B cell (primary cell): ENCODE results near the gene ITGAV. TPM values are rescaled to one million over a fixed set of nuclear protein-coding genes. Genes with fewer than 3 reads are reported as not detected.

ENCODE experiments used
- ATAC-seq: fragments of 200-7000 bp; cut with Tn5 transposase; one replicate; pipeline ENCODE4 v1.10.0; 2021; ENCODE audit warnings: low read depth, mild to moderate bottlenecking, moderate number of reproducible peaks, moderate library complexity
- CTCF ChIA-PET: fragments of 350-600 bp; sonication (Branson Sonifier 250); formaldehyde crosslinking; loops from one replicate; lab custom pipeline; 2021; ENCODE audit warnings: antibody characterized with exemption, inconsistent platforms; lab: Charles Lee
- POLR2A ChIA-PET: fragments of 350-600 bp; sonication (Branson Sonifier 250); formaldehyde crosslinking; loops from one replicate; lab custom pipeline; 2021; ENCODE audit warnings: antibody characterized with exemption; lab: Charles Lee
- DNase-seq: peaks from one replicate; pipeline ENCODE4 v3.0.0; 2013
- H2AFZ ChIP-seq: 2 replicates; pipeline ENCODE4 v1.6.1; 2012; ENCODE audit warnings: mild to moderate bottlenecking, low read depth, low read length; ENCODE audit not compliant: insufficient read depth, poor library complexity, severe bottlenecking
- H3K27ac ChIP-seq, 2 donors: 1 replicate in 1 of 2; 2 replicates in 1 of 2; pipeline ENCODE4 v1.5.1; 2012 to 2013; ENCODE audit warnings: low read length in 2 of 2, mild to moderate bottlenecking in 2 of 2, moderate library complexity in 1 of 2
- H3K27me3 ChIP-seq, 4 experiments: fragments of 200-600 bp in 1 of 4; sonication (generic) in 1 of 4; replicated peaks in 1 of 4; 1 replicate in 2 of 4; 2 replicates in 2 of 4; pipeline versions ENCODE4 v1.6.1 to v1.7.0; 2013 to 2016; ENCODE audit warnings: low read length in 3 of 4, mild to moderate bottlenecking in 2 of 4, mixed read lengths in 1 of 4, moderate library complexity in 1 of 4; ENCODE audit not compliant: insufficient read depth in 4 of 4, control insufficient read depth in 3 of 4; ENCODE audit errors: control extremely low read depth in 1 of 4
- H3K36me3 ChIP-seq, 2 experiments: replicated peaks in 1 of 2; 1 replicate in 1 of 2; 2 replicates in 1 of 2; pipeline versions ENCODE4 v1.6.1 to v1.7.1; 2013; ENCODE audit warnings: low read length in 1 of 2; ENCODE audit not compliant: insufficient read depth in 2 of 2, control insufficient read depth in 1 of 2; ENCODE audit errors: control extremely low read depth in 1 of 2, extremely low read depth in 1 of 2
- H3K4me1 ChIP-seq, 2 donors: fragments of 200-600 bp in 1 of 2; sonication (generic) in 1 of 2; 1 replicate in 1 of 2; 2 replicates in 1 of 2; pipeline versions ENCODE4 v1.5.1 to v1.6.1; 2013 to 2017; ENCODE audit warnings: low read length in 2 of 2; ENCODE audit not compliant: control insufficient read depth in 2 of 2, insufficient read depth in 2 of 2
- H3K4me2 ChIP-seq: replicated peaks from 2 replicates; pipeline ENCODE3; 2012; ENCODE audit warnings: mild to moderate bottlenecking, low read depth, low read length; ENCODE audit not compliant: poor library complexity, severe bottlenecking
- H3K4me3 ChIP-seq, 5 experiments: fragments of 200-600 bp in 1 of 5; sonication (generic) in 1 of 5; 1 replicate in 3 of 5; 2 replicates in 2 of 5; pipeline versions ENCODE4 v1.5.1 to v1.7.0; 2011 to 2016; ENCODE audit warnings: low read length in 4 of 5, mild to moderate bottlenecking in 4 of 5, low read depth in 2 of 5, control low read depth in 1 of 5, moderate library complexity in 1 of 5; ENCODE audit not compliant: insufficient read depth in 1 of 5; ENCODE audit errors: control extremely low read depth in 1 of 5, extremely low read depth in 1 of 5
- H3K79me2 ChIP-seq: fragments of 200-600 bp; sonication (generic); one replicate; pipeline ENCODE4 v1.6.0; 2016; ENCODE audit warnings: low read length; ENCODE audit not compliant: control insufficient read depth, insufficient read depth
- H3K9ac ChIP-seq: fragments of 200-600 bp; sonication (generic); 2 replicates; pipeline ENCODE4 v1.6.1; 2017; ENCODE audit warnings: mild to moderate bottlenecking, low read length, moderate library complexity
- H3K9me3 ChIP-seq, 3 donors: one replicate each; pipeline versions ENCODE4 v1.6.1 to v1.7.1; 2013; ENCODE audit warnings: low read length in 2 of 3; ENCODE audit not compliant: control insufficient read depth in 2 of 3, insufficient read depth in 1 of 3; ENCODE audit errors: control extremely low read depth in 1 of 3
- H4K20me1 ChIP-seq: 2 replicates; pipeline ENCODE4 v1.6.0; 2012; ENCODE audit warnings: mild to moderate bottlenecking, low read length; ENCODE audit not compliant: insufficient read depth, control insufficient read depth, poor library complexity, severe bottlenecking
- H3K27ac Mint-ChIP-seq: one replicate; pipeline ENCODE4 v1.8.0; 2021; ENCODE audit warnings: mixed read lengths
- H3K27me3 Mint-ChIP-seq: one replicate; pipeline ENCODE4 v1.8.0; 2021; ENCODE audit warnings: mixed read lengths
- H3K4me1 Mint-ChIP-seq: one replicate; pipeline ENCODE4 v1.8.0; 2021; ENCODE audit warnings: mixed read lengths
- H3K4me3 Mint-ChIP-seq: one replicate; pipeline ENCODE4 v1.8.0; 2021; ENCODE audit warnings: mixed read lengths
- H3K9me3 Mint-ChIP-seq: one replicate; pipeline ENCODE4 v1.8.0; 2022; ENCODE audit warnings: mixed read lengths; ENCODE audit not compliant: insufficient read depth
- EZH2 ChIP-seq: IDR thresholded peaks from 2 replicates; pipeline ENCODE4 v1.6.1; 2012; ENCODE audit warnings: borderline replicate concordance, low read depth, mild to moderate bottlenecking, moderate library complexity, low read length; ENCODE audit not compliant: insufficient read depth, poor library complexity, severe bottlenecking
- WGBS: methylation state at CpG from one replicate; pipeline ENCODE4 v1.1.5; 2013; ENCODE audit warnings: missing lambda C conversion rate; ENCODE audit not compliant: insufficient coverage; 5-methylcytosine and 5-hydroxymethylcytosine counted together
- intact Hi-C: fragments of 100-400 bp; cut with micrococcal nuclease; formaldehyde crosslinking; loops from one replicate; pipeline ENCODE4 v1.10.0; 2022
- polyA plus RNA-seq: library from polyadenylated mRNA; depleted of rRNA; stranded (reverse); fragments of >200 nt; gene quantifications from 2 replicates; pipeline ENCODE4 v1.2.3, GENCODE V29; 2012
- total RNA-seq, 2 donors: library from RNA; stranded (reverse); fragments of 120-200 nt in 1 of 2; gene quantifications; 1 replicate in 1 of 2; 2 replicates in 1 of 2; pipeline versions ENCODE4 v1.2.3 to v1.2.4, GENCODE V29; 2013 to 2022
- TF ChIP-seq, protein P1 (sequence below): fragments of 200-600 bp; IDR thresholded peaks from one replicate; pipeline ENCODE4 v1.8.0; 2022; ENCODE audit warnings: antibody characterized with exemption, mild to moderate bottlenecking

The ITGAV gene
- total and polyA plus RNA-seq, 2 donors (not counting 1 experiment from before 2014, with no cell fraction given), result 0.58 to 3.6 TPM

DNA sequence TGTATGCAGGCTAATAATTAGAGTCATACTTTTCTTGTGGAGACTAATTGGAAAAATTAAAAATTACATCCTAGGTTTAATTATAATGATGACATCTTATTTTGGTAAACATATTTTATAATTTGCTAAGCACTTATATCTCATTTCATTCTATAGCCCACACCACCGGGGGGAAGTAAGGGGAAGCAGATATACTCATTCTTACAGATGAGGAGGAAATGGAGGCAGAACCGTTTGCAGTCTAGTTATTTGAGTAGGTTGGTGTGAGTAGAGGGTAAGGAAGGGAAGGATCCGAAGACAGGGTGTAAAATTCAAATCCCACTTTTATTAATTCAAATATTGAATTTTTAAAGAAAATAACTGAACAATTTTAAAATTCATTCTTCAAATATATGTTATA, 3.7 kb downstream of the ITGAV start:
- WGBS, result no CpG with 5 or more reads among the region's 3 CpGs
- H3K36me3 ChIP-seq, result no peaks in the 10 kb centered on the region
- no peak overlapping the region for H3K4me3 Mint-ChIP-seq
- TF ChIP-seq EZH2, result no peak
- TF ChIP-seq, protein P1, sequence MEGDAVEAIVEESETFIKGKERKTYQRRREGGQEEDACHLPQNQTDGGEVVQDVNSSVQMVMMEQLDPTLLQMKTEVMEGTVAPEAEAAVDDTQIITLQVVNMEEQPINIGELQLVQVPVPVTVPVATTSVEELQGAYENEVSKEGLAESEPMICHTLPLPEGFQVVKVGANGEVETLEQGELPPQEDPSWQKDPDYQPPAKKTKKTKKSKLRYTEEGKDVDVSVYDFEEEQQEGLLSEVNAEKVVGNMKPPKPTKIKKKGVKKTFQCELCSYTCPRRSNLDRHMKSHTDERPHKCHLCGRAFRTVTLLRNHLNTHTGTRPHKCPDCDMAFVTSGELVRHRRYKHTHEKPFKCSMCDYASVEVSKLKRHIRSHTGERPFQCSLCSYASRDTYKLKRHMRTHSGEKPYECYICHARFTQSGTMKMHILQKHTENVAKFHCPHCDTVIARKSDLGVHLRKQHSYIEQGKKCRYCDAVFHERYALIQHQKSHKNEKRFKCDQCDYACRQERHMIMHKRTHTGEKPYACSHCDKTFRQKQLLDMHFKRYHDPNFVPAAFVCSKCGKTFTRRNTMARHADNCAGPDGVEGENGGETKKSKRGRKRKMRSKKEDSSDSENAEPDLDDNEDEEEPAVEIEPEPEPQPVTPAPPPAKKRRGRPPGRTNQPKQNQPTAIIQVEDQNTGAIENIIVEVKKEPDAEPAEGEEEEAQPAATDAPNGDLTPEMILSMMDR, result no peak
- H3K4me1 ChIP-seq, result peaks cover 17% of the 10 kb centered on the region in 2 donors
- peaks cover 20% of the 10 kb centered on the region for H3K4me1 Mint-ChIP-seq
- POLR2A ChIA-PET, result no interaction called here
- DNase-seq, result no peak
- no peak overlapping the region for H2AFZ ChIP-seq
- no peaks in the 10 kb centered on the region for H3K9me3 ChIP-seq
- H3K27me3 ChIP-seq, result no peaks in the 10 kb centered on the region
- CTCF ChIA-PET, result no interaction called here
- H3K27ac ChIP-seq, result no peak overlapping the region
- H3K9ac ChIP-seq, result no peak overlapping the region
- H3K4me2 ChIP-seq, result no peak overlapping the region
- no peaks in the 10 kb centered on the region for H4K20me1 ChIP-seq
- no peak overlapping the region for H3K4me3 ChIP-seq
- ATAC-seq, result no peak
- no peaks in the 10 kb centered on the region for H3K9me3 Mint-ChIP-seq
- no peaks in the 10 kb centered on the region for H3K79me2 ChIP-seq
- H3K27me3 Mint-ChIP-seq, result no peaks in the 10 kb centered on the region
- H3K27ac Mint-ChIP-seq, result no peak overlapping the region
- intact Hi-C loops, result no loop called here

DNA sequence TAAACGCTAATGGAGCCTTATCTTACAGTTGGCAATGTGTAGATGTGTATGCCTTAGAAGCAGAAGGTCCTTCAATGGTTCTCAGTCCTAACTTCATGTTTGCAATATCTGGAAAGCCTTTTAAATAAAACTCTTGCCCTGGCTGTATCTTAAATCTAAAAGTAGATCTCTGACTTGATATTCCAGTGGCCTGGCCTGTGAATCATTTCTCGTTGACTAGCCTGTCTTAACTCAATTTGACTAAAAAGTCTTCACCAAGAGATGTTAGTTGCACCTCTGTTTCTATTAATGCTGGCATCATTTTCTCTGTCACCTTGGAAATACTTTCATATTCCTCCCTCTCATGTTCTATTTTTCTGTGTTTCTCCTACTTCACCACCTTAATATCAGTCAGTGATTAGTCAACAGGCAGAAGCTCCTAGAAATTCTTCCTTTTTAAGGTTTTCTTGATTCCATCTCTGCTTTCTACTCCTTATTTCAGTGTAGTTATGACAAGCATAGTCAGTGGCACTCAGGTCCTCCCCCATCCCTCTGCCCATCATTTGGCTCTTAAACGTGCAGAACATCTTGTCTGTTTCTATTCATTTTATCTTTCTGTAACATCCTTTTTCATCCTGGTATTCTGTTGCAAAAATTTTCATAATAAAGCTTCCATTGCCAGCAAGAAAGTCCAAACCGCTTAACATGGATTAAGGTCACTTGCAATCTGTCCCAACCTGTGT, 4.3 kb downstream of the ITGAV start:
- Mint-ChIP-seq H3K4me3 (no peak overlapping the region), H3K27me3 (no peaks in the 10 kb centered on the region), H3K27ac (no peak overlapping the region), H3K9me3 (no peaks in the 10 kb centered on the region), H3K4me1 (peaks cover 17% of the 10 kb centered on the region)
- H2AFZ ChIP-seq, result no peak overlapping the region
- no peaks in the 10 kb centered on the region for H4K20me1 ChIP-seq
- H3K27ac ChIP-seq, result no peak overlapping the region
- intact Hi-C loops, result no loop called here
- ChIA-PET CTCF (no interaction called here), POLR2A (no interaction called here)
- H3K4me1 ChIP-seq, result peaks cover 13% of the 10 kb centered on the region in 2 donors
- ATAC-seq (no peak), DNase-seq (no peak)
- H3K4me3 ChIP-seq, result no peak overlapping the region
- H3K79me2 ChIP-seq, result no peaks in the 10 kb centered on the region
- no peak overlapping the region for H3K4me2 ChIP-seq
- H3K36me3 ChIP-seq, result no peaks in the 10 kb centered on the region
- no peaks in the 10 kb centered on the region for H3K27me3 ChIP-seq
- no peaks in the 10 kb centered on the region for H3K9me3 ChIP-seq
- no peak overlapping the region for H3K9ac ChIP-seq
- no peak for TF ChIP-seq EZH2
- TF ChIP-seq, protein P1, result no peak
- 91% methylated on average over 3 of the region's 4 CpGs for WGBS
